GM18873 (cell line): ENCODE results near the gene SPINK4.
A peak's percentile ranks its signal among the peaks of the same experiment; 100 is the strongest.

Experiments
- ATAC-seq: cut with Tn5 transposase; IDR thresholded peaks from one replicate; pipeline ENCODE4 v1.9.1; 2021; ENCODE audit warnings: mild to moderate bottlenecking, moderate library complexity, moderate number of reproducible peaks; ENCODE audit not compliant: unreplicated experiment, low FRiP score

SPINK4 gene

DNA sequence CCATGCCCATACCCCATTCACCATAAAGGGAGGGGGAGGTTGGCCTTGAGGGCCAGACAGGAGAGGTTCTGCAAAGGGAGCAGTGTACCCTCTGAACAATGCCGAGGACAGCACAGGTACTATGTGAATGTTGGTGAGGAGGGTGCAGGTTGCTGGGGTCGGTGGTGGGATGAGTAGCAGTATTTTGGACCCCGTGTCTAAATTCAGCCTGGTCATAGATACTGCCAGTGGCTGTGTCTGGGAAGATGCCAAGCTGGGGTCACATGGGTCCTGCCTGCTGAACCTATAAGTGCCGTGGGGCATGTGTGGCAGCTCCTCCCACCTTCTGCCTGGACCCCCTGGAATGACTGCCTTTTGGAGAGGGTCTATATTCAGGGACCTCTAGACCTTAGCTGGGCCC is 11.4 kb upstream of the SPINK4 start:
- ATAC-seq = no peak

DNA sequence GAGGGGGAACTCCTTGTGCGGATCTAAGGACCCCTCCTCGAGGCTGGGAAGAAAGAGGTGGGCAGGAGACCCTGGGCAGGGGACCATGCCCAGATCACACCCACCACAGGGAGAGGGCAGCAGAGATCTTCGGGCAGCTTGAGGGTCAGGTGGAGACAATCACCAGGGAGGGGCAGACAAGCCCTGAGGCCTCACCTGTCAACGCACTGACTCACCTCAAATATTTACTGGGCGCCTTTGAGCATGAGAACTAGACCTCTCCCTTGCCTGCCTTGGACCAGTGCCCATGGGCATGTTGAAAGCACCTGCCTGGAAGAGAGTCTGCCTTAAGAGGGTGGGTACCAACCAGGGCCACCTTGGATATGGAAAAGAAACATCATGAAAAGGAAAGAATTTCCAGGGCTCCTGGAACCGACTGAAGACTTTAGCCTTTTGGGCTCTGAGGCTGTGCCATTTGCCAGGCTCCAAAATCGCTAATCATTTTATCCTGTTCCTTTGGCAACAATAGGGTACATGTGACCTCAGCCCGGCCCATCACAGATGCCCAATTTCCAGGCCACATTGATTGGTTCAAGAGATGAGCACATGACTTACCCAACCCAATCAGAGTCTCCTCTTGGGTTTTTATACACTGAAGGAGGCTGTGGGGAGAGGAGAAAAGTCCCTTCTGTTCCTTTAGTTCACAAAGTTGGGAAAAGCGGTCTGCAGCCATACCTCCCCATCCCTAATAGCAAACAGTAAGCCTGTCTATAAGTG is 10.4 kb upstream of the SPINK4 start:
- no peak for ATAC-seq

GRCh38 chr9:33230756-33231622 is 9.0 kb upstream of the SPINK4 start:
- no peak for ATAC-seq

- no peak for ATAC-seq
These were observed 8.4 kb upstream of the SPINK4 start for GRCh38 chr9:33231623-33231942.

DNA sequence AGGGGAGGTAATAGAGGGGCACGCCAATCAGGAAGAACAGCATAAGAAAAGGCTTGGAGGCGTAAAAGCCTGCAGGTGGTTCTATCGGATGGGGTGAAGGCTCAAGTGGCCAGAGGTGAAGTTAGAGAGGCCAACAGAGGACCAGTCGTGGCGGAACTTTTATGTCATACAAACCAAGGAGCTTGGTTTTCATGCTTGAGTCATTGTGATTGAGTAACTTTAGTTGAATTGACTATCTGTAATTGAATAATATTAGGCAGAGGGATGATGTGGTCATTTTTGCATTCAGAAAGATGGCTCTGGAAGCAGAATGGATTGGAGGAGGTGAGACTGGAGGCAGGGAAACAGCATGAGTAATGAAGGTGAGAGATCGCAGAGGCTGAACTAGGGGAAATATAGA is 7.2 kb upstream of the SPINK4 start:
- no peak for ATAC-seq

GRCh38 chr9:33233626-33234342 is 6.2 kb upstream of the SPINK4 start:
- ATAC-seq = no peak

GRCh38 chr9:33234511-33235467 is 5.2 kb upstream of the SPINK4 start:
- no peak for ATAC-seq

- no peak for ATAC-seq
These were observed 3.4 kb upstream of the SPINK4 start for GRCh38 chr9:33236571-33236970.

DNA sequence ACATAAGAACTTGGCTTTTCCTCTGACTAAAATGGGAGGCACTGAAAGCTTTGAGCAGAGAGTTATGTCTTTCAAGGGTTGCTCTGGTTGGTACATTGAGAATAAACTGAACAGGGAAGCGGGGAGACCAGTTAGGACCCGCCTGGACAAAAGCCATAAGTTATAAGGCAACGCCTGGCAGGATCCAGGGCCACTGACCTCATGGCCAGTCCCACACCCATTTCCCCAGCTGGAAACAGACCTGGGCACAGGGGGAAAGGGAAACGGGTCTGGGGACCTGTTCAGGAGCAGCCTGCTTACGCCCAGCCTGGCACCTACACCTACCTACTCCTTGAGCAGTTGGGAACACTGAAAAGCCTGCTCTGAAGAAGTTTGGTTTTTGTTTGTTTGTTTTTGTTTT is 1.3 kb downstream of the SPINK4 start:
- no peak for ATAC-seq

- no peak for ATAC-seq
These were observed 2.7 kb downstream of the SPINK4 start for GRCh38 chr9:33242609-33243134.

DNA sequence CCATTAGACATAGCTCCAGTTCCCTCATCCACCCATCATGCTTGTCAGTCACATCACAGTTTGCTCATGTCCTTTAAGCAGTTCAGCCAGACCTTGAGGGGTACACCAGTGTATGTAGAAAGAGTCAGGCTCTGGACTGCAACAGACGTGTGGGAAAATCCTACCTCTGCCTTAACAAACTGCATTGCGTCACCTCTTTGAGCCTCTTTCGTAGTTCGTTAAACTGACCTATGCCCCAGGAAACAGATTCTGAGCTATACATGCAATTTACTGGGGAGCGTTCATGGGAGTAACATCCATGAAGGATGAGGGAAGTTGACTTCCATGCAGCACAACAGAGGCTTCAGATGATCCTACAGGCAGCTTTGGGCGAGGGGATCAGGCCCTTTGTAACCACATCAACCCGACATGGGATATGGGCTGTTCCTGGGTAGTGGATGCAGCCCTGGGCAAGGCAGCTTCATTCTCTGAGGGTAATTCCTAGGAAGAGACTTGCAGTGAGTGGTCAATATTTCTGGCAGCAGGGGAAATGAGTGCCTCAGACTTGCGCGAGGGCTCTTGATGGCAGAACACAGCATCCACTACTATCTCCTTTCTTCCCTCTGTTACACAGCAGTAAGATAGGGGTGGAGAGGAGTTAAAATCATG is 4.3 kb downstream of the SPINK4 start:
- no peak for ATAC-seq

DNA sequence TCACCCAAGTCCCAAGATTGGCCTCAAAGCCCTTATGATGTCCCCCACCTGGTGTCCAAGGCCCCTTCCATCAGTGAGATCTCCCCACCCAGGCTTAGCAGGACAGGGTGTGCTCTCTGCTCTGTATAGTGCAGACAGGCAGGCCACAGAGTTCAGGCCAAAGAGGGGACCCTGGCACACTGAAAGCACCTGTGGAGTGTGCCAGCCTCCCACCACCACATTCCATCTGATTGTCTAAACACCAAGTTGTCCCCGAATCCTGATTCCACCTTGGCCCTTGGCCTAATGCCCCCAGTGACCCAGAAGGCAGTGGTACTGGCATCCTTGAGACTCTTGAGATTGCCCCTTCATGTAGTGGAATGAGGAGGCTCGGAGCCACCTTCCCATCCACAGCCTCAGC is 5.4 kb downstream of the SPINK4 start:
- no peak for ATAC-seq

DNA sequence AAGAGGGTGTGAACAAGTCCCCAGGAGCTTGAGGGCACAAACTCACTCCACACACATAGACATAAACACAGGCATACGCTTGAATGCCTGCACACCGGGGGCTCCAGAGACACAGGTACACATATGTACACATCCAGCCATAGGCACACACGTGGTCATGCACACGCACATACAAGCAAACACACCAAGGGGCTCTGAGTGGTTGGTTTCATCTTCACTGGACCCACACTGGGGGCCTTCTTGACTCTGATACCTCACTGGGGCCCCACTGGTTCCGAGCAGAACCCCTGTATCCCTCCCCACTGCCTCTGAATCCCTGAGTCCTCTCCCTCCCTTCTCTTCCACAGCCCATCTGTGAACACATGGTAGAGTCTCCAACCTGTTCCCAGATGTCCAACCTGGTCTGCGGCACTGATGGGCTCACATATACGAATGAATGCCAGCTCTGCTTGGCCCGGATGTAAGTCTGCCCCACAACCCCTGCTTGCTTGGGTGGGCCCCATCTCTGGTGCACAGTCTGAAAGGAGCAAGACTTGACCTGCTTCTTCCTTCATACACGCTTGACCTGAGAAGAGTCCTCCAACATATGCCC is 6.4 kb downstream of the SPINK4 start:
- ATAC-seq = no peak

DNA sequence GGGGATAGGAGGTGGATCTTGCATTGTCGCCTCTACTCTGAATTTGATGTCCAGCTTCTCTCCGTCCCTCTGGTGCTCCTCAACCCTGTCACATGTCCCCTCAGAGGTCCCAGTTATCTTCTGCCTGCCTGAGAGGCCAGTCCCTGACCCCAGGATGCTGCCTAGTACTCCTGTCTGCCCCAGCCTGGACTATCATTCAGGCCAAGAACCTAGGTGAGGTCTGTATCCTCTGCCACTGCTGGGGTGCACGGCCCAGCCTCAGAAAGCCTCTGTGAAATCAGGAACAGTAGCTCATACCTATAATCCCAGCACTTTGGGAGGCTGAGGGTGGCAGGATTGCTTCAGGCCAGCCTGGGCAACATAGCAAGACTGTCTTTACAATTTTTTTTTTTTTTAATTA is 8.6 kb downstream of the SPINK4 start:
- ATAC-seq = peak; percentile 19

- ATAC-seq = peak; percentile 56
These were observed 9.2 kb downstream of the SPINK4 start for GRCh38 chr9:33249087-33249658.

- no peak for ATAC-seq
These were observed 10.0 kb downstream of the SPINK4 start for GRCh38 chr9:33249983-33250382.

DNA sequence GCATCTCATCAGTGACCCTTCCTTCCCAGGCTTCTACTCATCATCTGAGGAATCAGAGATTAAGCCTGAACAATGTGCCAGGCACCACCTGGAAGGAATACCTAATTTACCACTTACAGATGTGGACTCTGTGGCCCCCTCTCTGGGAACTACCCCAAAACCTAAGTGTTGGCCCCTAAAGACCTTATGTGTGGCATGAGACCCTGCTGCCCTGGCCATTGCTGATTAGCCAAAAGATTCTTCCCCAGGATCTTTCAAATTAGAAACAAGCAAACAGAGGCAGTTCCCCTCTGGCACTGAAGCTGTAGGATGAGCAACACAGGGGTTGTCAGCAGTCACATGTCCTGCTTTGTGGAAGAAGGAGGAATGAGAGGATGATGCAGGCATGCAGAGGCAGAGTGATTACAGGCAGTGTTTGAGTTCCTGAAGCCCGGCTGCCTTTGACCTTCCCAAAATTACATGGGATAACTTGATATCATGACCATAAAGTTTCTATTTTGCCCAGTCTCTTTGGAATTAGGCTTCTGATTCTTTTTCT is 10.6 kb downstream of the SPINK4 start:
- no peak for ATAC-seq

DNA sequence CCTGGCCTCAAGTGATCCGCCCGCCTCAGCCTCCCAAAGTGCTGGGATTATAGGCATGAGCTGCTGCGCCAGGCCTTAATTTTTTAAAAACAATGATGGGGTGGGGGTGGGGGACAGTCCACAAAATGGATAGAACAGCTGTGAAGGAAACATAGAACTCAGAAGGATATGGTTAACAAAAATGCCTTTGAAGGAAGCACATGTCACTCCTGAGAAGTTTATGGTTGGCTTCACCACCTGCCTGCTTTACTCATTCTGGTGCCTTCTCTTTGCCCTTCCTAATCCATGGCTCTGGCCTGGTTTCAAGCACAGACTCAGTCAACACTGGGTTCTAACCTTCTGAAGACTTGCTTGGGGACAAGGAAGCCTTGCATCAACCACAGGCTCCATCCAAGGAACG is 14.2 kb downstream of the SPINK4 start:
- no peak for ATAC-seq
